ENCODE measurements around the gene RHBDD1. TPM values are rescaled to one million over a fixed set of nuclear protein-coding genes. Genes with fewer than 3 reads are reported as not detected.

Gene RHBDD1
- total RNA-seq, 1 donor = 45.0 TPM

- no peak for DNase-seq (ENCODE audit: low read depth)
- peak overlapping the region; percentile 82 for H3K4me3 ChIP-seq (ENCODE audit: low read depth, low read length)
- no peak for TF ChIP-seq CTCF (IDR thresholded peaks at IDR 0.05; ENCODE audit: insufficient read depth, low read length)
Observed at GRCh38 chr2:226796012-226796839, 39.6 kb upstream of the RHBDD1 start.

- peak; percentile 43 for TF ChIP-seq CTCF (IDR thresholded peaks at IDR 0.05; ENCODE audit: insufficient read depth, low read length)
- peak overlapping the region; percentile 82 for H3K4me3 ChIP-seq (ENCODE audit: low read depth, low read length)
- DNase-seq (ENCODE audit: low read depth) = no peak
Observed at GRCh38 chr2:226796840-226797288, 39.0 kb upstream of the RHBDD1 start.

GRCh38 chr2:226797289-226797988, 38.4 kb upstream of the RHBDD1 start:
- no peak for DNase-seq (ENCODE audit: low read depth)
- peak overlapping the region; percentile 82 for H3K4me3 ChIP-seq (ENCODE audit: low read depth, low read length)
- TF ChIP-seq CTCF (IDR thresholded peaks at IDR 0.05; ENCODE audit: insufficient read depth, low read length) = no peak

GRCh38 chr2:226797989-226798421, 37.8 kb upstream of the RHBDD1 start:
- no peak for DNase-seq (ENCODE audit: low read depth)
- TF ChIP-seq CTCF (IDR thresholded peaks at IDR 0.05; ENCODE audit: insufficient read depth, low read length) = no peak
- peak overlapping the region; percentile 82 for H3K4me3 ChIP-seq (ENCODE audit: low read depth, low read length)

- DNase-seq (ENCODE audit: low read depth) = peak; percentile 45
- H3K4me3 ChIP-seq (ENCODE audit: low read depth, low read length) = peak overlapping the region; percentile 82
- no peak for TF ChIP-seq CTCF (IDR thresholded peaks at IDR 0.05; ENCODE audit: insufficient read depth, low read length)
Observed at GRCh38 chr2:226798422-226799210, 37.2 kb upstream of the RHBDD1 start.

- peak; percentile 26 for TF ChIP-seq CTCF (IDR thresholded peaks at IDR 0.05; ENCODE audit: insufficient read depth, low read length)
- H3K4me3 ChIP-seq (ENCODE audit: low read depth, low read length) = peak within 1 kb of the TSS; percentile 82
- DNase-seq (ENCODE audit: low read depth) = peak; percentile 75
Observed at GRCh38 chr2:226799211-226799975, 36.5 kb upstream of the RHBDD1 start, which contains the start of gene IRS1. IRS1 (minus strand) TSS chr2:226799820; CDS start chr2:226798738, 1,082 bp downstream.

Data from fibroblast of the aortic adventitia (primary cell).